ENCODE data around the gene CD74. TPM values are rescaled to one million over a fixed set of nuclear protein-coding genes. Genes with fewer than 3 reads are reported as not detected.

Gene CD74
- total RNA-seq, result 3.9 and 5.9 TPM in 2 replicates
- polyA plus RNA-seq, result 1.3 and 1.8 TPM in 2 replicates
- polyA plus RNA-seq (2012), result 2.0 and 2.7 TPM in 2 replicates
- 2.0 TPM in 1 of 2 replicates, not detected in the other for polyA minus RNA-seq (ENCODE audit: low replicate concordance)

DNA sequence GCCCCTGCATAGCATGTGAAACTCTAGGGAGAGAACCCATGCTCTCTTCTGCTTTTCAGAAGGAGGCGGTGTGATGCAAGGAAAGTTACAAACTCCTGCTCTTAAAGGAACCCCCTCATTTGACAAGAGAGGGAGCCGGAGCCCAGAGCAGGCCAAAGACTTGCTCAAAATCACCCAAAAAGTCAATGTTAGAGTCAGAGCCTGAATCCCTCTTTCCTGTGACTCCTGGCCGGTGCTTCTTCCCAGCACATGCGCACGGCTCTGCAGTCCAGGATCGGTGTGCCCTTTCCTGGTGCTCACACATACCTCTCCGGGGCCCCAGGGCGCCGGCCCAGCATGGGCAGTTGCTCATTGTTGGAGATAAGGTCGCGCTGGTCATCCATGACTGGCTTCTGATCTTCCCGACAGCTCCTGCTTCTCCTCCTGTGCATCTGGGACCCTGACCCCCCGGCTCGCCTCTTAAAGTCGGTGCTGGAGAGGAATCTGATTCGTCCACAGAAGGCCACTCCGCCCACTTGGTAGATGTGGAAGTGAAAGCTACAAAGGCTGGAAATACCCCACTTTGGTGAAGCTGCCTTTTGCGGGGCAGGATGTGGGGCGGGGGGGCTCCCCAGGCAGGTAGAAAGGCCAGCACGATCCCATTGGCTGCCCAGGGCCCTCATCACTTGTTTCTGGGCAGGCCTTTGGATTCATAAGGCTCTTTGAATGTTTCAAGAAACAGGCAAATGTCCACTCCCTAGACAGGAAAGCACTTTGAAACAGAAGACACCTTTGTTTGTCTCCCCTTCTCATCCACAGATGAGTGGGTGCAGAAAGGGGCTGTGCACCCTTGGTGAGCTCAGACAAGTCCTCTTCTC, at the start of gene CD74:
TSS of gene CD74 (minus strand) at position 592 of the 857 bp plus-strand sequence. CDS start at position 431, 161 bp downstream.
- H3K79me2 ChIP-seq (ENCODE audit: control insufficient read depth, insufficient read depth, low read length), result no peaks in the 10 kb centered on the region
- no peak within 1 kb of the TSS for H2AFZ ChIP-seq (ENCODE audit: low read length)
- TF ChIP-seq, protein P1, sequence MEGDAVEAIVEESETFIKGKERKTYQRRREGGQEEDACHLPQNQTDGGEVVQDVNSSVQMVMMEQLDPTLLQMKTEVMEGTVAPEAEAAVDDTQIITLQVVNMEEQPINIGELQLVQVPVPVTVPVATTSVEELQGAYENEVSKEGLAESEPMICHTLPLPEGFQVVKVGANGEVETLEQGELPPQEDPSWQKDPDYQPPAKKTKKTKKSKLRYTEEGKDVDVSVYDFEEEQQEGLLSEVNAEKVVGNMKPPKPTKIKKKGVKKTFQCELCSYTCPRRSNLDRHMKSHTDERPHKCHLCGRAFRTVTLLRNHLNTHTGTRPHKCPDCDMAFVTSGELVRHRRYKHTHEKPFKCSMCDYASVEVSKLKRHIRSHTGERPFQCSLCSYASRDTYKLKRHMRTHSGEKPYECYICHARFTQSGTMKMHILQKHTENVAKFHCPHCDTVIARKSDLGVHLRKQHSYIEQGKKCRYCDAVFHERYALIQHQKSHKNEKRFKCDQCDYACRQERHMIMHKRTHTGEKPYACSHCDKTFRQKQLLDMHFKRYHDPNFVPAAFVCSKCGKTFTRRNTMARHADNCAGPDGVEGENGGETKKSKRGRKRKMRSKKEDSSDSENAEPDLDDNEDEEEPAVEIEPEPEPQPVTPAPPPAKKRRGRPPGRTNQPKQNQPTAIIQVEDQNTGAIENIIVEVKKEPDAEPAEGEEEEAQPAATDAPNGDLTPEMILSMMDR (conservative IDR thresholded peaks at IDR 0.05 in 1 of 2, IDR thresholded peaks at IDR 0.05 in 1 of 2; ENCODE audit: low read depth in 1 of 2, low read length in 2 of 2), result no peak
- no peak for TF ChIP-seq EZH2 (IDR thresholded peaks at IDR 0.05; ENCODE audit: low read length, missing control alignments)
- DNase-seq (ENCODE audit: low read depth in 2 of 2), result peak in 1 of 2 donors; percentile 27
- no peaks in the 10 kb centered on the region for H4K20me1 ChIP-seq (ENCODE audit: control insufficient read depth, extremely low read depth, insufficient read depth, low read length)
- H3K4me3 ChIP-seq (replicated peaks in 1 of 4; ENCODE audit: control extremely low read depth in 1 of 4, insufficient read depth in 1 of 4, low read depth in 3 of 4, low read length in 4 of 4), result peak within 1 kb of the TSS in 1 of 4 experiments; percentile 17
- H3K4me1 ChIP-seq (ENCODE audit: control insufficient read depth, extremely low read depth, insufficient read depth, low read length), result peaks cover 3% of the 10 kb centered on the region
- no peaks in the 10 kb centered on the region for H3K27me3 ChIP-seq (ENCODE audit: control insufficient read depth, insufficient read depth, low read length)
- peak within 1 kb of the TSS; percentile 11 for H3K4me2 ChIP-seq (ENCODE audit: extremely low read depth, insufficient read depth, low read length)
- no peak within 1 kb of the TSS for H3K9ac ChIP-seq (ENCODE audit: insufficient read depth, low read length)
- H3K36me3 ChIP-seq (ENCODE audit: control insufficient read depth, insufficient read depth, low read length), result no peaks in the 10 kb centered on the region
- H3K27ac ChIP-seq (ENCODE audit: insufficient read depth, low read length), result no peak within 1 kb of the TSS
- no peaks in the 10 kb centered on the region for H3K9me3 ChIP-seq (ENCODE audit: control insufficient read depth, insufficient read depth, low read depth, low read length)

DNA sequence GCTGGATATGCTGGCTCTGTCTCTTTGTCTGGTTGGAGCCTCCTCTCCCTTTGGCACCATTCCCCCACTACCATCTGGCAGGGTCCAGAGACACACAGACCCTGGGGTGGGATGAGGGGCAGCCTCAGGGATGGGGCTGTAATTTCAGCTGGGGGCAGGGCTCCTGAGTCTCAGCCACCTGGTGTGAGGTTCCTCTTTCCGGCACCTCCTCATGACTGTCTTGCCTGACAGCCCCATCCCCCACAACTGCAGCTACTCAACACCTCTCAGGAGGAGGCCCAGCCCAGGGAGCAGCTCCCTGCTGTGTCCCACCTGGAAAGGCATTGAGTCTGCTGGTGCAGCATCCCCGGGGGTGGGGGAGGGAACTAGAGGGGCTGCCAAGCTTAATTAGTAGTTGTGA, 48.5 kb upstream of the CD74 start:
- H3K36me3 ChIP-seq (ENCODE audit: control insufficient read depth, insufficient read depth, low read length), result no peaks in the 10 kb centered on the region
- H3K9ac ChIP-seq (ENCODE audit: insufficient read depth, low read length), result no peak overlapping the region
- H4K20me1 ChIP-seq (ENCODE audit: control insufficient read depth, extremely low read depth, insufficient read depth, low read length), result no peaks in the 10 kb centered on the region
- H3K4me3 ChIP-seq (replicated peaks in 1 of 4; ENCODE audit: control extremely low read depth in 1 of 4, insufficient read depth in 1 of 4, low read depth in 3 of 4, low read length in 4 of 4), result no peak overlapping the region
- H3K79me2 ChIP-seq (ENCODE audit: control insufficient read depth, insufficient read depth, low read length), result no peaks in the 10 kb centered on the region
- H2AFZ ChIP-seq (ENCODE audit: low read length), result no peak overlapping the region
- DNase-seq (ENCODE audit: low read depth in 2 of 2), result no peak
- H3K4me2 ChIP-seq (ENCODE audit: extremely low read depth, insufficient read depth, low read length), result no peak overlapping the region
- H3K27me3 ChIP-seq (ENCODE audit: control insufficient read depth, insufficient read depth, low read length), result no peaks in the 10 kb centered on the region
- no peaks in the 10 kb centered on the region for H3K9me3 ChIP-seq (ENCODE audit: control insufficient read depth, insufficient read depth, low read depth, low read length)
- peaks cover 13% of the 10 kb centered on the region for H3K4me1 ChIP-seq (ENCODE audit: control insufficient read depth, extremely low read depth, insufficient read depth, low read length)
- no peak overlapping the region for H3K27ac ChIP-seq (ENCODE audit: insufficient read depth, low read length)
- TF ChIP-seq EZH2 (IDR thresholded peaks at IDR 0.05; ENCODE audit: low read length, missing control alignments), result no peak
- TF ChIP-seq, protein P1 (conservative IDR thresholded peaks at IDR 0.05 in 1 of 2, IDR thresholded peaks at IDR 0.05 in 1 of 2; ENCODE audit: low read depth in 1 of 2, low read length in 2 of 2), result no peak

DNA sequence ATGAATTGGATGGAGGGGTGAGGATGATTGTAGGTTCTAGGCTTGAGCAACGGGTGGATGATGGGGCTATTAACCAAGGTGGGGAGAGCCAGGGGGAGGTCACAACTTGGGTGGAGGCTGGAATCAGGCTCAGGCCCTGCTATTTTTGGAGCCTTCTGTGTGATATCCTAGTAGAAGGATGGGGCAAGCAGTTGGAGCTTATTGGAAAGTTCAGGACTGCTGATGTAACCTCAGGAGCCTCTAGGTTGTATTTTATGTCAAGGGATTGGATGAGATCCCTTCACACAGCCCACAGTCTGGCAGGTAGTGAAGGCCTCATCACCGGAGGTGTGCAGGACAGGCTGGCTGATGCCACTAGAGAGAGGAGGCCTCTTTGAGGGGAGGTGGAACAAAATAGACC, 48.1 kb upstream of the CD74 start:
- Histone ChIP-seq H3K36me3 (ENCODE audit: control insufficient read depth, insufficient read depth, low read length) (no peaks in the 10 kb centered on the region), H4K20me1 (ENCODE audit: control insufficient read depth, extremely low read depth, insufficient read depth, low read length) (no peaks in the 10 kb centered on the region), H3K9ac (ENCODE audit: insufficient read depth, low read length) (no peak overlapping the region), H3K27ac (ENCODE audit: insufficient read depth, low read length) (no peak overlapping the region), H3K79me2 (ENCODE audit: control insufficient read depth, insufficient read depth, low read length) (no peaks in the 10 kb centered on the region), H3K9me3 (ENCODE audit: control insufficient read depth, insufficient read depth, low read depth, low read length) (no peaks in the 10 kb centered on the region), H3K4me2 (ENCODE audit: extremely low read depth, insufficient read depth, low read length) (no peak overlapping the region), H3K4me1 (ENCODE audit: control insufficient read depth, extremely low read depth, insufficient read depth, low read length) (peaks cover 13% of the 10 kb centered on the region), H2AFZ (ENCODE audit: low read length) (no peak overlapping the region), H3K27me3 (ENCODE audit: control insufficient read depth, insufficient read depth, low read length) (no peaks in the 10 kb centered on the region), H3K4me3 (replicated peaks in 1 of 4; ENCODE audit: control extremely low read depth in 1 of 4, insufficient read depth in 1 of 4, low read depth in 3 of 4, low read length in 4 of 4) (no peak overlapping the region)
- TF ChIP-seq EZH2 (IDR thresholded peaks at IDR 0.05; ENCODE audit: low read length, missing control alignments), result no peak
- TF ChIP-seq, protein P1 (conservative IDR thresholded peaks at IDR 0.05 in 1 of 2, IDR thresholded peaks at IDR 0.05 in 1 of 2; ENCODE audit: low read depth in 1 of 2, low read length in 2 of 2), result no peak
- DNase-seq (ENCODE audit: low read depth in 2 of 2), result no peak

All from fibroblast of lung (primary cell).